ENCODE measurements around the gene RTKN. TPM values are rescaled to one million over a fixed set of nuclear protein-coding genes. Genes with fewer than 3 reads are reported as not detected.

Gene RTKN
- total and polyA plus RNA-seq, 2 of the 13 experiments (the other 11 are each of a cell fraction or from before 2014, with no cell fraction given), result 159 to 166 TPM

DNA sequence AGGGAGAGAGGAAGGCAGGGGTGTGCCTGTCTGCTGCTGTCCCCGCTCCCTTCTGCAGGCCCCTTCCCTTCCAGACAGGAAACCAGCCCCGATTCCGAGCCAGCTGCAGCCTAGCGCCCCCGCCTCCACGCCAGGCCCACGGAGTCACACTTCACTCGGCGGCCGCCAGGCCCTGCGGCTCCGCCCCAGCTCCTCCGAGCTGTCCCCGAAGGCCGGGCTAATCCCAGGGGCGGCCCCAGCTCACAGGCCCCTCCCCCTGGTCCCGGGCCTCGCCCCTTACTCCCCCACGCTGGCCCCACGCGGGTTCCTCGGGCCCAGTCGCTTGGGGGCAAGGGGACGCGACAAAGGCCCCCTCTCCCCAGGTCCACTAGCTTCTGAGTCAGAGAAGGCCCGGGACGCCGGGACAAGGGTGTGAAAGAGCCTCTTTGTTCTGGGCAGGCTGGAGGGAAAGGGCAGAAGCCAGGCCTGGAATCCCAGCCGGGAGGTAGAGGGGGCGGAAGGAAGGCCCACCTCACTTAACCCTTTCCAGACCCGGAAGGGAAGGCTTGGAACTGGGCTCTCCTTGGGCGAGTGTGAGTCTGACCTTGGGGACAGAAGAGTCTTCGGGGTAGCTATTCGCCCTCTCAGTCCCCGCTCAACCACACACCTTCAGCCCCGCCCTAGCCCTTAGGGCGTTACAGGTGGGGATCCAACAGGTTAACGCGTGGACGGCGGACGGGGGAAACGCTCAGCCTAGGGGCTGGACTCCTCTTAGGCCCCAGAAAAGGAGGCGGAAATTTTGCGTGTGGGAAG lies 1.2 kb downstream of the RTKN start (continued):
- TF ChIP-seq ZBTB37 (CRISPR knock-in tag; IDR thresholded peaks at IDR 0.05), result peak; percentile 8; the same call in 1 of the 2 replicates
- peak; percentile 77 for TF ChIP-seq CCDC6 (CRISPR knock-in tag; IDR thresholded peaks at IDR 0.05)
- TF ChIP-seq, protein P1, sequence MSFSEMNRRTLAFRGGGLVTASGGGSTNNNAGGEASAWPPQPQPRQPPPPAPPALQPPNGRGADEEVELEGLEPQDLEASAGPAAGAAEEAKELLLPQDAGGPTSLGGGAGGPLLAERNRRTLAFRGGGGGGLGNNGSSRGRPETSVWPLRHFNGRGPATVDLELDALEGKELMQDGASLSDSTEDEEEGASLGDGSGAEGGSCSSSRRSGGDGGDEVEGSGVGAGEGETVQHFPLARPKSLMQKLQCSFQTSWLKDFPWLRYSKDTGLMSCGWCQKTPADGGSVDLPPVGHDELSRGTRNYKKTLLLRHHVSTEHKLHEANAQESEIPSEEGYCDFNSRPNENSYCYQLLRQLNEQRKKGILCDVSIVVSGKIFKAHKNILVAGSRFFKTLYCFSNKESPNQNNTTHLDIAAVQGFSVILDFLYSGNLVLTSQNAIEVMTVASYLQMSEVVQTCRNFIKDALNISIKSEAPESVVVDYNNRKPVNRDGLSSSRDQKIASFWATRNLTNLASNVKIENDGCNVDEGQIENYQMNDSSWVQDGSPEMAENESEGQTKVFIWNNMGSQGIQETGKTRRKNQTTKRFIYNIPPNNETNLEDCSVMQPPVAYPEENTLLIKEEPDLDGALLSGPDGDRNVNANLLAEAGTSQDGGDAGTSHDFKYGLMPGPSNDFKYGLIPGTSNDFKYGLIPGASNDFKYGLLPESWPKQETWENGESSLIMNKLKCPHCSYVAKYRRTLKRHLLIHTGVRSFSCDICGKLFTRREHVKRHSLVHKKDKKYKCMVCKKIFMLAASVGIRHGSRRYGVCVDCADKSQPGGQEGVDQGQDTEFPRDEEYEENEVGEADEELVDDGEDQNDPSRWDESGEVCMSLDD (CRISPR knock-in tag; IDR thresholded peaks at IDR 0.05; ENCODE audit: borderline replicate concordance), result peak; percentile 77
- no peak for TF ChIP-seq SCMH1 (CRISPR knock-in tag; IDR thresholded peaks at IDR 0.05; ENCODE audit: borderline replicate concordance)
- TF ChIP-seq ZNF839 (CRISPR knock-in tag; IDR thresholded peaks at IDR 0.05; ENCODE audit: borderline replicate concordance), result no peak; the same call in 1 of the 2 replicates
- peak; percentile 85 for TF ChIP-seq ZNF264 (CRISPR knock-in tag; IDR thresholded peaks at IDR 0.05)
- TF ChIP-seq ZNF253 (CRISPR knock-in tag; IDR thresholded peaks at IDR 0.05; ENCODE audit: borderline replicate concordance), result peak; percentile 84; the same call in 1 of the 2 replicates
- TF ChIP-seq MED13 (CRISPR knock-in tag; IDR thresholded peaks at IDR 0.05), result peak; percentile 87; the same call in 1 of the 2 replicates
- TF ChIP-seq ZNF646 (CRISPR knock-in tag; IDR thresholded peaks at IDR 0.05), result peak; percentile 65; the same call in 1 of the 2 replicates
- no peak for TF ChIP-seq ZNF780A (CRISPR knock-in tag; IDR thresholded peaks at IDR 0.05)
- TF ChIP-seq, protein P2, sequence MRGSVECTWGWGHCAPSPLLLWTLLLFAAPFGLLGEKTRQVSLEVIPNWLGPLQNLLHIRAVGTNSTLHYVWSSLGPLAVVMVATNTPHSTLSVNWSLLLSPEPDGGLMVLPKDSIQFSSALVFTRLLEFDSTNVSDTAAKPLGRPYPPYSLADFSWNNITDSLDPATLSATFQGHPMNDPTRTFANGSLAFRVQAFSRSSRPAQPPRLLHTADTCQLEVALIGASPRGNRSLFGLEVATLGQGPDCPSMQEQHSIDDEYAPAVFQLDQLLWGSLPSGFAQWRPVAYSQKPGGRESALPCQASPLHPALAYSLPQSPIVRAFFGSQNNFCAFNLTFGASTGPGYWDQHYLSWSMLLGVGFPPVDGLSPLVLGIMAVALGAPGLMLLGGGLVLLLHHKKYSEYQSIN (CRISPR knock-in tag; IDR thresholded peaks at IDR 0.05; ENCODE audit: borderline replicate concordance), result no peak
- TF ChIP-seq ZNF652 (CRISPR knock-in tag; IDR thresholded peaks at IDR 0.05; ENCODE audit: borderline replicate concordance, low read depth), result peak; percentile 100
- TF ChIP-seq TRAFD1 (CRISPR knock-in tag; IDR thresholded peaks at IDR 0.05; ENCODE audit: borderline replicate concordance), result no peak
